ENCODE results near the gene KIF14.

GRCh38 chr1:200669314-200670241 is 49.0 kb upstream of the KIF14 start, which contains the start of gene DDX59:
- TF ChIP-seq POLR2AphosphoS5 (IDR thresholded peaks at IDR 0.05; ENCODE audit: borderline replicate concordance, low read depth, low read length) (peak; percentile 81), EZH2 (IDR thresholded peaks at IDR 0.05) (no peak)
